Fibroblast of lung (primary cell): Measurements from ENCODE around the gene IQSEC2. TPM values are rescaled to one million over a fixed set of nuclear protein-coding genes. Genes with fewer than 3 reads are reported as not detected.

ENCODE experiments used
- DNase-seq, 2 donors: peaks; one replicate each; pipeline versions ENCODE4 v3.0.0 to v3.0.0-alpha.2; 2010; ENCODE audit warnings: low read depth in 2 of 2
- H2AFZ ChIP-seq: 2 replicates; pipeline ENCODE4 v1.5.1; 2012; ENCODE audit warnings: low read length, control low read depth, inconsistent platforms
- H3K27ac ChIP-seq: 2 replicates; pipeline ENCODE4 v1.5.1; 2011; ENCODE audit warnings: low read length, control low read depth; ENCODE audit not compliant: insufficient read depth
- H3K27me3 ChIP-seq: 2 replicates; pipeline ENCODE4 v1.5.1; 2011; ENCODE audit warnings: mild to moderate bottlenecking, low read length; ENCODE audit not compliant: control insufficient read depth, insufficient read depth
- H3K36me3 ChIP-seq: 2 replicates; pipeline ENCODE4 v1.5.1; 2011; ENCODE audit warnings: low read length; ENCODE audit not compliant: control insufficient read depth, insufficient read depth
- H3K4me1 ChIP-seq: 2 replicates; pipeline ENCODE4 v1.5.1; 2011; ENCODE audit warnings: low read length; ENCODE audit not compliant: control insufficient read depth, insufficient read depth; ENCODE audit errors: extremely low read depth
- H3K4me2 ChIP-seq: 2 replicates; pipeline ENCODE4 v1.5.1; 2011; ENCODE audit warnings: low read length, control low read depth; ENCODE audit not compliant: insufficient read depth; ENCODE audit errors: extremely low read depth
- H3K4me3 ChIP-seq, 4 experiments: fragments of 200-600 bp in 1 of 4; sonication (generic) in 1 of 4; replicated peaks in 1 of 4; 2 replicates each; pipeline ENCODE4 v1.5.1; 2011 to 2016; ENCODE audit warnings: low read length in 4 of 4, low read depth in 3 of 4, mild to moderate bottlenecking in 3 of 4, control low read depth in 2 of 4, inconsistent platforms in 1 of 4, mixed read lengths in 1 of 4; ENCODE audit not compliant: insufficient read depth in 1 of 4; ENCODE audit errors: control extremely low read depth in 1 of 4
- H3K79me2 ChIP-seq: 2 replicates; pipeline ENCODE4 v1.5.1; 2012; ENCODE audit warnings: mild to moderate bottlenecking, low read length, inconsistent platforms; ENCODE audit not compliant: control insufficient read depth, insufficient read depth
- H3K9ac ChIP-seq: 2 replicates; pipeline ENCODE4 v1.5.1; 2011; ENCODE audit warnings: mild to moderate bottlenecking, low read length, control low read depth; ENCODE audit not compliant: insufficient read depth
- H3K9me3 ChIP-seq: 2 replicates; pipeline ENCODE4 v1.5.1; 2012; ENCODE audit warnings: low read depth, low read length; ENCODE audit not compliant: control insufficient read depth, insufficient read depth
- H4K20me1 ChIP-seq: 2 replicates; pipeline ENCODE4 v1.5.1; 2011; ENCODE audit warnings: low read length; ENCODE audit not compliant: control insufficient read depth, insufficient read depth; ENCODE audit errors: extremely low read depth
- CTCF ChIP-seq, 2 donors: IDR thresholded peaks in 1 of 2; conservative IDR thresholded peaks in 1 of 2; 1 replicate in 1 of 2; 2 replicates in 1 of 2; pipeline ENCODE4 v1.5.1; 2011 to 2012; ENCODE audit warnings: low read length in 2 of 2, control low read depth in 1 of 2, inconsistent platforms in 1 of 2, low read depth in 1 of 2, mild to moderate bottlenecking in 1 of 2
- EZH2 ChIP-seq: IDR thresholded peaks from 2 replicates; pipeline ENCODE4 v1.5.1; 2012; ENCODE audit warnings: low read length, control low read depth, mild to moderate bottlenecking; ENCODE audit errors: missing control alignments
- polyA plus RNA-seq, 2 donors: library from polyadenylated mRNA; depleted of rRNA in 1 of 2; stranded (reverse) in 1 of 2; unstranded in 1 of 2; fragments of >200 nt; gene quantifications; 2 replicates each; pipeline ENCODE4 v1.2.1, GENCODE V29; 2011 to 2012; ENCODE audit warnings: missing spikeins in 1 of 2
- total RNA-seq: library from RNA; depleted of rRNA; stranded (reverse); fragments of >200 nt; gene quantifications from 2 replicates; pipeline ENCODE4 v1.2.1, GENCODE V29; 2014

IQSEC2 gene
- total and polyA plus RNA-seq, 2 donors (not counting 1 experiment from before 2014, with no cell fraction given), result 7.4 to 9.9 TPM

GRCh38 chrX:53257166-53257565 lies 24.2 kb downstream of the IQSEC2 start:
- no peaks in the 10 kb centered on the region for H3K4me1 ChIP-seq
- H2AFZ ChIP-seq, result no peak overlapping the region
- DNase-seq, result no peak
- no peak overlapping the region for H3K4me3 ChIP-seq
- H3K79me2 ChIP-seq, result no peaks in the 10 kb centered on the region
- no peak overlapping the region for H3K9ac ChIP-seq
- TF ChIP-seq EZH2 (no peak), CTCF (conservative IDR thresholded peaks at IDR 0.05 in 1 of 2, IDR thresholded peaks at IDR 0.05 in 1 of 2; ENCODE audit: low read depth in 1 of 2, low read length in 2 of 2) (no peak)
- H3K9me3 ChIP-seq, result no peaks in the 10 kb centered on the region
- H3K27me3 ChIP-seq, result no peaks in the 10 kb centered on the region
- H3K27ac ChIP-seq, result no peak overlapping the region
- H3K4me2 ChIP-seq, result no peak overlapping the region
- no peaks in the 10 kb centered on the region for H4K20me1 ChIP-seq
- H3K36me3 ChIP-seq, result no peaks in the 10 kb centered on the region

GRCh38 chrX:53256446-53257041 lies 24.8 kb downstream of the IQSEC2 start:
- TF ChIP-seq CTCF (conservative IDR thresholded peaks at IDR 0.05 in 1 of 2, IDR thresholded peaks at IDR 0.05 in 1 of 2; ENCODE audit: low read depth in 1 of 2, low read length in 2 of 2) (no peak), EZH2 (no peak)
- Histone ChIP-seq H3K4me3 (no peak overlapping the region), H3K4me1 (no peaks in the 10 kb centered on the region), H3K4me2 (no peak overlapping the region), H3K36me3 (no peaks in the 10 kb centered on the region), H3K27ac (no peak overlapping the region), H3K79me2 (no peaks in the 10 kb centered on the region), H2AFZ (no peak overlapping the region), H3K9ac (no peak overlapping the region), H3K27me3 (no peaks in the 10 kb centered on the region), H3K9me3 (no peaks in the 10 kb centered on the region), H4K20me1 (no peaks in the 10 kb centered on the region)
- no peak for DNase-seq

GRCh38 chrX:53255738-53256191 lies 25.6 kb downstream of the IQSEC2 start:
- H3K27me3 ChIP-seq, result no peaks in the 10 kb centered on the region
- no peak for DNase-seq
- TF ChIP-seq CTCF (conservative IDR thresholded peaks at IDR 0.05 in 1 of 2, IDR thresholded peaks at IDR 0.05 in 1 of 2; ENCODE audit: low read depth in 1 of 2, low read length in 2 of 2), result no peak
- no peak for TF ChIP-seq EZH2
- no peaks in the 10 kb centered on the region for H3K9me3 ChIP-seq
- no peaks in the 10 kb centered on the region for H3K4me1 ChIP-seq
- no peak overlapping the region for H3K27ac ChIP-seq
- no peak overlapping the region for H3K4me2 ChIP-seq
- H3K9ac ChIP-seq, result no peak overlapping the region
- H3K4me3 ChIP-seq, result no peak overlapping the region
- no peaks in the 10 kb centered on the region for H3K79me2 ChIP-seq
- H4K20me1 ChIP-seq, result no peaks in the 10 kb centered on the region
- H2AFZ ChIP-seq, result no peak overlapping the region
- H3K36me3 ChIP-seq, result no peaks in the 10 kb centered on the region
